Measurements from ENCODE around the gene MAP1LC3B2. TPM values are rescaled to one million over a fixed set of nuclear protein-coding genes. Genes with fewer than 3 reads are reported as not detected.

MAP1LC3B2 gene
- total and polyA plus RNA-seq, 8 donors: 0.49 to 1.8 (median 0.68) TPM; not detected in 2

DNA sequence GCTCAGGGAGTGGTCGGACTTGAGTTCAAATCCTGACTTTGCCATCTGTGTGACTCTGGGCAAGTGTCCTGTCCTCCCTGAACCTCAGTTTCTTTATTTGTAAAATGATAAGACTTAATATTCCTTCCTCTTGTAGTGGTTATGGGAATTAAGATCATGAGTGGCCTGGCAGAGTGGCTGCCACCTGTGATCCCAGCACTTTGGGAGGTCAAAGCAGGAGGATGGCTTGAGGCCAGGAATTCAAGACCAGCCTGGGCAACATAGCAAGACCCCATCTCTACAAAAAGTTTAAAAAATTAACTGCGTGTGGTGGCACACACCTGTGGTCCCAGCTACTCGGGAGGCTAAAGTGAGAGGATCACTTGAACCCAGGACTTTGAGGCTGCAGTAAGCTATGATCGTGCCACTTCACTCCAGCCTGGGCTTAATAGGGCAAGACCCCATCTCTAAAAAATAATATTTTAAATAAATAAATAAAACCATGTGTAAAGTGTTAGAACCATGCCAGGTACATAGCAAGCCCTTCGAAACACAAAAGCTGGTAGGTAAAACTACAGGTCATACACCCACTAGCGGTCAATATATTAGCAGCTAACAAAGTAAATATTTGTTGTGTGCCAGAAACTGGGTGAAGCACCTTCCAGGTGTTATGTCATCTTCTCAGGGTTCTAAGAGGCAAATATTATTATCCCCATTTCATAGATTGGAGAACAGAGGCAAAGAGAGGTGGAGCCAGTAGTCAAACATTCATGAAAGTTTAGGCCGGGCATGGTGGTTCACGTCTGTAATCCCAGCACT lies 17.4 kb upstream of the MAP1LC3B2 start:
- Histone ChIP-seq H3K27me3 (no peaks in the 10 kb centered on the region), H3K4me1 (peaks cover 0 to 14% (median 0%) of the 10 kb centered on the region in 3 donors), H3K4me3 (no peak overlapping the region), H3K27ac (no peak overlapping the region), H3K36me3 (no peaks in the 10 kb centered on the region), H3K9me3 (no peaks in the 10 kb centered on the region)
- intact Hi-C loops (cut with DNase I): no loop called here
- 86 to 92% methylated on average over 8 of the region's 8 CpGs for WGBS, 2 donors
- TF ChIP-seq CTCF (IDR thresholded peaks at IDR 0.05): no peak
- ATAC-seq (no peak), FAIRE-seq (no peak), DNase-seq (no peak)

DNA sequence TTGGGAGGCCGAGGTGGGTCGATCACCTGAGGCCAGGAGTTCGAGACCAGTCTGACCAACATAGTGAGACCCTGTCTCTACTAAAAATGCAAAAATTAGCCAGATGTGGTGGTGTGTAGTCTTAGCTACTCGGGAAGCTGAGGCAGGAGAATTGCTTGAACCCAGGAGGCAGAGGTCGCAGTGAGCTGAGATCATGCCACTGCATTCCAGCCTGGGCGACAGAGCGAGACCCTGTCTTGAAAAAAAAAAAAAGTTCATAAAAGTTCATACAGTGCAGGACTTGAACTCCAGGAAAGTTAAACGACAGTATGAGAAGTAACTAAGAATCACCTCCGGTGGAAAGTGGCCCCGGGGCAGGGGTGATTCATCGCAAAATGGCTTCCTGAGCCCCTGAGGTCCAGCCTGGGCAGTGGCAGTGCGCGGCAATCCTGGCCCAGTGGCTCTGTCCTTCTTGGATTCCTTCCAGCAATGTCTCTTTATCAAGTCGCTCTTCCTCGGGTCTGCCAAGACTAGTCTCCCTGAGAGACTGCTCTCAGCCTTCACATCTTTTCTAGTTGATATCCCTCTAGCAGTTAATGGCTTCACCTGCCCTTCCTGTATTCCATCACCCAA lies 16.7 kb upstream of the MAP1LC3B2 start:
- H3K27ac ChIP-seq: no peak overlapping the region
- no peaks in the 10 kb centered on the region for H3K36me3 ChIP-seq
- no peaks in the 10 kb centered on the region for H3K9me3 ChIP-seq
- TF ChIP-seq CTCF (IDR thresholded peaks at IDR 0.05): no peak
- H3K27me3 ChIP-seq: no peaks in the 10 kb centered on the region
- peaks cover 0 to 14% (median 0%) of the 10 kb centered on the region in 3 donors for H3K4me1 ChIP-seq
- FAIRE-seq (no peak), ATAC-seq (no peak), DNase-seq (no peak)
- H3K4me3 ChIP-seq: no peak overlapping the region
- intact Hi-C loops (cut with DNase I): no loop called here
- 76 to 77% methylated on average over 15 of the region's 15 CpGs for WGBS, 2 donors

DNA sequence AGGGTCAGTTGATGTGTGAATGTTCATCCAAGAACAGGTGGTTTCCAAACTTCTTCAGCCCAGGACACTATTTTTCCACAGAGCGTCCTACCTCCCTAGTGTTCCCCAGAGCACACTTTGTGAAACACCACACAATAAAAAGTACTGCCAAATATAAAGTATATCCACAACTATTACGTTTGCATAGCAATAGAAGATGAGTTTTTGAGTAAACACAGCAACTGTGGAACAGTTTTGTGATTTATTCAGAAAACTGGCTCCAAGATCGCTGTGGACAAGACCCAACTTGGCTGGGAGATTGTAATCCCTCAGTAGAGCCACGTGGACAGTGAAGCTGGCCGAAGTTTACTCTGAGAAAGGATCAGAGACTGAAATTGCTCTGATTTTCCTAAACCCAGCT lies 14.5 kb upstream of the MAP1LC3B2 start:
- FAIRE-seq: no peak
- no peaks in the 10 kb centered on the region for H3K9me3 ChIP-seq
- no peak overlapping the region for H3K4me3 ChIP-seq
- H3K27ac ChIP-seq: no peak overlapping the region
- 74 to 82% methylated on average over 5 of the region's 5 CpGs for WGBS, 2 donors
- intact Hi-C loops (cut with DNase I): no loop called here
- ATAC-seq: peak in 1 of 4 donors; percentile 53
- H3K4me1 ChIP-seq: peaks cover 0 to 11% (median 0%) of the 10 kb centered on the region in 3 donors
- no peak for DNase-seq
- H3K36me3 ChIP-seq: no peaks in the 10 kb centered on the region
- TF ChIP-seq CTCF (IDR thresholded peaks at IDR 0.05): no peak
- H3K27me3 ChIP-seq: no peaks in the 10 kb centered on the region

DNA sequence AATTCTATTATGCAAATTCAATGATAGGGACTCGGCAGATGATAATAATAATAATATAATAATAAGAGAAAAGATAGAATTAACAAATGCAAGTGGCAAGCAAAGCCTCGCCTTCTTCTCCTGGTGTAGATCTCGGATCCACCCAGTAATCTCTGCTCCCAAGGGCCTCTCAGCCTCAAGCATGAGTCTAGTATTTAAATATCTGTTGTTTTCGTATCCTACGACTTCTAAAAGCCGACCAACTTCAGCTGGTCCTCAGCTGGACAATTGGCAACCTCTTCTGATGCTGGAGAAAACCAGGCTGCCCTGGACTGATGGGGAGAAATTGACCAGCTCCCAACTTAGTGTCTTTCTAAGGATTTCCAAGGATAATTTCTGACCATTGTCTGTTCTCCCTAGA lies 14.0 kb upstream of the MAP1LC3B2 start:
- no peak overlapping the region for H3K27ac ChIP-seq
- intact Hi-C loops (cut with DNase I): no loop called here

More for the DNA sequence above, 14.0 kb upstream of the MAP1LC3B2 start:
- Histone ChIP-seq H3K36me3 (no peaks in the 10 kb centered on the region), H3K9me3 (no peaks in the 10 kb centered on the region), H3K27me3 (no peaks in the 10 kb centered on the region), H3K4me1 (peaks cover 0 to 6% (median 0%) of the 10 kb centered on the region in 3 donors), H3K4me3 (no peak overlapping the region)
- no peak for DNase-seq
- no peak for TF ChIP-seq CTCF (IDR thresholded peaks at IDR 0.05)
- ATAC-seq: no peak
- no peak for FAIRE-seq
- 75 to 85% methylated on average over 6 of the region's 6 CpGs for WGBS, 2 donors

Measured in pancreas (tissue), 10 donors.